HepG2 (cell line): ENCODE results near the gene C18orf54.

Experiments
- CTCF ChIP-seq: sonication (generic); formaldehyde crosslinking; IDR thresholded peaks from 2 replicates; pipeline ENCODE4 v1.5.0; 2020; ENCODE audit warnings: mild to moderate bottlenecking, missing genetic modification reagents, moderate library complexity
- FOXM1 ChIP-seq: sonication (generic); formaldehyde crosslinking; IDR thresholded peaks from 2 replicates; pipeline ENCODE4 v1.5.0; 2020; ENCODE audit warnings: missing genetic modification reagents

- TF ChIP-seq CTCF (CRISPR knock-in tag) (no peak), FOXM1 (CRISPR knock-in tag) (no peak)
Observed at GRCh38 chr18:54335638-54336173, 22.0 kb upstream of the C18orf54 start.
